Activated CD8-positive, alpha-beta memory T cell treated with anti-CD3 and anti-CD28 coated beads for 36 hours (primary cell): ENCODE data around the gene NPHP3. TPM values are rescaled to one million over a fixed set of nuclear protein-coding genes. Genes with fewer than 3 reads are reported as not detected.
"Not testable (repeated sequence)": the region's sequence is repeated elsewhere in the genome, so short reads cannot be mapped to it uniquely, and the experiment has no call there.

ENCODE experiments used
- CTCF ChIA-PET: fragments of 350-600 bp; sonication (Branson Sonifier 250); formaldehyde crosslinking; loops from one replicate; lab custom pipeline; 2021; ENCODE audit warnings: antibody characterized with exemption; lab: Charles Lee
- POLR2A ChIA-PET: fragments of 350-600 bp; sonication (Branson Sonifier 250); formaldehyde crosslinking; loops from one replicate; lab custom pipeline; 2021; ENCODE audit warnings: antibody characterized with exemption; lab: Charles Lee
- total RNA-seq, 2 experiments: library from RNA; stranded (reverse); gene quantifications; one replicate each; pipeline ENCODE4 v1.2.3, GENCODE V29; 2021

The NPHP3 gene, protein sequence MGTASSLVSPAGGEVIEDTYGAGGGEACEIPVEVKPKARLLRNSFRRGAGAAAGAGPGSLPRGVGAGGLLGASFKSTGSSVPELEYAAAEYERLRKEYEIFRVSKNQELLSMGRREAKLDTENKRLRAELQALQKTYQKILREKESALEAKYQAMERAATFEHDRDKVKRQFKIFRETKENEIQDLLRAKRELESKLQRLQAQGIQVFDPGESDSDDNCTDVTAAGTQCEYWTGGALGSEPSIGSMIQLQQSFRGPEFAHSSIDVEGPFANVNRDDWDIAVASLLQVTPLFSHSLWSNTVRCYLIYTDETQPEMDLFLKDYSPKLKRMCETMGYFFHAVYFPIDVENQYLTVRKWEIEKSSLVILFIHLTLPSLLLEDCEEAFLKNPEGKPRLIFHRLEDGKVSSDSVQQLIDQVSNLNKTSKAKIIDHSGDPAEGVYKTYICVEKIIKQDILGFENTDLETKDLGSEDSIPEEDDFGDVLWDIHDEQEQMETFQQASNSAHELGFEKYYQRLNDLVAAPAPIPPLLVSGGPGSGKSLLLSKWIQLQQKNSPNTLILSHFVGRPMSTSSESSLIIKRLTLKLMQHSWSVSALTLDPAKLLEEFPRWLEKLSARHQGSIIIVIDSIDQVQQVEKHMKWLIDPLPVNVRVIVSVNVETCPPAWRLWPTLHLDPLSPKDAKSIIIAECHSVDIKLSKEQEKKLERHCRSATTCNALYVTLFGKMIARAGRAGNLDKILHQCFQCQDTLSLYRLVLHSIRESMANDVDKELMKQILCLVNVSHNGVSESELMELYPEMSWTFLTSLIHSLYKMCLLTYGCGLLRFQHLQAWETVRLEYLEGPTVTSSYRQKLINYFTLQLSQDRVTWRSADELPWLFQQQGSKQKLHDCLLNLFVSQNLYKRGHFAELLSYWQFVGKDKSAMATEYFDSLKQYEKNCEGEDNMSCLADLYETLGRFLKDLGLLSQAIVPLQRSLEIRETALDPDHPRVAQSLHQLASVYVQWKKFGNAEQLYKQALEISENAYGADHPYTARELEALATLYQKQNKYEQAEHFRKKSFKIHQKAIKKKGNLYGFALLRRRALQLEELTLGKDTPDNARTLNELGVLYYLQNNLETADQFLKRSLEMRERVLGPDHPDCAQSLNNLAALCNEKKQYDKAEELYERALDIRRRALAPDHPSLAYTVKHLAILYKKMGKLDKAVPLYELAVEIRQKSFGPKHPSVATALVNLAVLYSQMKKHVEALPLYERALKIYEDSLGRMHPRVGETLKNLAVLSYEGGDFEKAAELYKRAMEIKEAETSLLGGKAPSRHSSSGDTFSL (N-terminal part only)
- 10 to 100 TPM; 11.6 to 12.9 TPM for total RNA-seq

DNA sequence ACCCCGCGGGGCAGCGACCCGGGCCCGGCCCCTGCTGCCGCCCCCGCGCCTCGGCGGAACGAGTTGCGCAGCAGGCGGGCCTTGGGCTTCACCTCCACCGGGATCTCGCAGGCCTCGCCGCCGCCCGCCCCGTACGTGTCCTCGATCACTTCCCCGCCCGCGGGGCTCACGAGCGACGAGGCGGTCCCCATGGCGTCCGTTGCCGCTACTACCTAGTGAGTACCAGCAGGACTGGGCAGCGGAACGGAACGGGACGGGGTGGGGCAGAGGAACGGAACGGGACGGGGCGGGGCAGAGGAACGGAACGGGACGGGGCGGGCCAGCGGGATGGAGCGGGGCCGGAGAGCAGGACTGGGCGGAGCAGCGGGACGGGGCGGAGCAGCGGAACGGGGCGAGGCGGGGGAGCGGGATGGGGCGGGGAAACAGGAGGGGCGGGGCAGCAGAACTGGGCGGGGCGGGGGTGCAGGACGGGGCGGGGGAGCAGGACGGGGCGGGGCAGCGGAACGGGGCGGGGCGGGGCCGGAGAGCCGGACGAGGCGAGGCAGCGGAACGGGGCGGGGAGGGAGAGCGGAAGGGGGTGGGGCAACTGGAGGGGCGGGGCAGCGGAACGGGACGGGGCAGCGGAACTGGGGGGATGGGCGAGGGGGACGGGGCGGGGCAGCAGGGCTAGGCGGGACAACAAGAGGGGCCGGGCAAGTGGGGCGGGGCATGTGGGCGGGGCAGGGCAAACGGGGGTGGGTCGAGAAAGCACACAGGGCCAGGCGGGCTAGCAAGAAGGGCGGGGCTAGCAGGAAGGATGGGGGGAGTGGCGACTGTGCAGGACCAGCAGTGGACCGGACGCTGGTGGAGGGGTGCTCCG, at the start of gene NPHP3:
Gene NPHP3 (minus strand): TSS at position 245 of the 859 bp plus-strand sequence. CDS start 54 bp downstream, at position 191.
- CTCF ChIA-PET: no interaction called here
- POLR2A ChIA-PET: no interaction called here

DNA sequence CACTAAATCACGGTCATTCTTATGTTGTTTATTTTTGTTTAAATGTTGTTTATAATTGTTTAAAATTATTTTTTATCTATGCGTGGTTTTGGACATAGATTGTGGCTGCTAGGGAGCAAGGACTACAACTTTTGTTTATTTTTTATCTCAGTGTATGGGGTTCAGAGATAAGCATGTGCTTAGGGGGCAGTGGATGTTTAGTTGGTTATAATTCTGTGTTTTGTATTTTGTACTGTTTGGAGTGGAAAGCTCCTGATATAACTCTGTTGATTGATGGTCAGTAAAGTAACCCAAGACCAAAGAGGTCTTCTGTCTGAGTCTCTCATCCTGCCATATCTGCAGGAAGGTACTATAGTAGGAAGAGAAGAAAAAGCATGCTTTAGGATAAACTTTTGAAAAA, 36.5 kb upstream of the NPHP3 start:
- ChIA-PET POLR2A (no interaction called here), CTCF (no interaction called here)

DNA sequence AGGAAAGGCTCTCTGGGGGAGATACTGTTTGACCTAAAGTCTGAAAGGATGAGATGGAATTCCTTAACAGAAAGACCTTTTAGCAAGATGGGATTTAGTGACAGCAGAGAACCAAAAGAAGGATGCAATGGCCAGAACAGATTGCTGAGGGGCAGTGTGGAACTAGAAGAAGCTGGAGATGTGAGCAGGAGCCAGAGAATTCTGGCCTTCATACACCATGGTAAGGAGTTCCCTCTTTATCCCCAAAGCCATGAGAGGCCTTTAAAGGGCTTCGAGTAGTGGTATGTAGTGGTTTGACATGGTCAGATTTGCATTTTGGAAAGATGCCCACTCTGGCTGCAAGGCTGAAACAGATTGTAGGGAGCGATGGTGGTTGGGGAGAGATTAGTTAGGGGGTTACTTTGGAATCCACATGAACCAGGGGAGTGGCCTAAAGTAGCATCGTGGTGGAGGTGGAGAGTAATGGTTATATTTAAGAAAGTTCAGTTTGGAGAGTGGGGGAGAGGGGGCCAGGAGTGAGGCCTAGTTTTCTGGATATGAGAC, 34.0 kb upstream of the NPHP3 start:
- CTCF ChIA-PET: no interaction called here

DNA sequence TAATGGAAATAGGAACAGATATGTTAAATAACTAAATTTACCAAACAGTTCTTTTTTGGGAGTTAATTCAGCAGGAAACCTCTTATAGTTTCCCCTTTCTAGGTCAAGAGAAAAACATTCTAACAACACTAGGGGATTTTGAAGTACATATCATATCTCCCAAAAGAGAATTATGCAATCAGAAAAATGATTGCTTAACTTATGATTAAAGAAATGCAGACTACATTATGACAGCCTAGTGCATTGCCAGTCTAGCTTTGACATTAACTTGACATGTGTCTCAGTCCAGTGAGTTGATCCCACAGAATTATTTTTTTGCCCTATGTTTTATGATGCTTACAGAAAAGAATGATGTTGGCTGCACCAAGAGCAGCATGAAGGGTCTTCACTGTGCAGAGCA, 31.7 kb upstream of the NPHP3 start:
- CTCF ChIA-PET: no interaction called here
- POLR2A ChIA-PET: no interaction called here

More for the DNA sequence above, 34.0 kb upstream of the NPHP3 start:
- POLR2A ChIA-PET: no interaction called here

DNA sequence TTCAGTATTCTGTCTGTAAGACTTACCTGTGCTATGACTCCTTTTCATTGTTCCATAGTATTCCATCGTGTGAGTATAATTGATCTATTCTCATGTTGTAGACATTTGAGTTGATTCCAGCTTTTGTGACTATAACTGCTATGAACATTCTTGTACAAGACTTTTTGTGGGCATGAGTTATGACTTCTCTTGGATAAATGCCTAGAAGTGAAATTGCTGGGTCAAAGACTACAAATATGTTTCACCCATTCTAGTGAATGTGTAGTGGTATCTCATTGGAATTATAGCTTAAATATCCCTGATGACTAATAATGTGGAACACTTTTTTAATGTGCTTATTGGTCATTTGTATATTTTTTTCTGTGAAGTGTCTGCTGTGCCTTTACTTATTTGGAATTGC, 27.6 kb upstream of the NPHP3 start:
- POLR2A ChIA-PET: no interaction called here
- CTCF ChIA-PET: no interaction called here

DNA sequence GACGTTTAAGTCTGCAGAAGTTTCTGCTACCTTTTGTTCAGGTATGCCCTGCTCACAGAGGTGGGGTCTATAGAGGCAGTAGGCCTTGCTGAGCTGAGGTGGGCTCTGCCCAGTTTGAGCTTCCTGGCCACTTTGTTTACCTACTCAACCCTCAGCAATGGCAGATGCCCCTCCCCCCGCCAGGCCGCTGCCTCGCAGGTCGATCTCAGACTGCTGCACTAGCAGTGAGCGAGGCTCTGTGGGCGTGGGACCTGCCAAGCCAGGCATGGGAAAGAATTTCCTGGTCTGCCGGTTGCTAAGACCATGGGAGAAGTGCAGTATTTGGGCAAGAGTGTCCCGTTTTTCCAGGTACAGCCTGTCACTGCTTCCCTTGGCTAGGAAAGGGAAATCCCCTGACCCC, 24.5 kb upstream of the NPHP3 start:
- POLR2A ChIA-PET, CTCF ChIA-PET: not testable (repeated sequence)

DNA sequence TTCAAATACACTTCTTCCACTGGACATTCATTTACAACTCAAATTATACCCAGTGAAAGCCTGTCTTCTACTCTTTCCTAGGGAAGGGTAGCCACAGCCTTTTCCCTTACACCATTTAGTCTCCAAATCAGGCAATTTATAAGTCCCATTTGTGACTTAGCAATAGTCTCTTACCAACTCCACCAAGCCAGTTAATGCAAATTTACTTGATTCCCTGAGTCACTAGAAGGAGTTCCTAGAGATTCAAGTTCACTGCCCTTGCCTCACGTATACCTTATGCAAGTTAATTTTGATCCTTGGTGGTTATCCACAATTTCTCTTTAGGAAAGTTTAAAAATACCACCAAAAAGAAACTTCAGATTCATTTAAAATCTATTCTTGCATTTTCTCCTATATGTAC, 16.1 kb upstream of the NPHP3 start:
- CTCF ChIA-PET: interaction anchor here (1.3 kb wide), 1 partner anchor 12 kb away, joined by 3 read pairs; no protein-coding TSS in a partner anchor

DNA sequence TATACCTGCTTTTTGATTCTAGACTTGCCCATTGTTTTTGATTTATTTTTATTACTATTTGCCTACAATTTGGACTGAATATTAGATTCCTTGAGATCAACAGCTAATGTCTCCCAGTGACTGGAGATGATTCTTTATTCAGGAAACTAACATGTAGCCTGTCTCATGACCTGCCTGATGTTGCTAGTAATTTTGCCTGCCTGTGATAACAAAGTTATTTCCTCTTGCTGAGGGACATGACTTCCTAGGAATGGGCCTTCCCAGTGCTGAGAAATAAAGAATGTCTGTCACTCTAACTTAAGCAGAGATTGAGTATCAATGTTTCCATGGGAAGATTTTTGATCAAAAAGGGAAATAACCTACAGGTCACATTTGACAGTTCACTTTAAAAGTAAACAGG, 13.4 kb upstream of the NPHP3 start:
- POLR2A ChIA-PET: no interaction called here
- CTCF ChIA-PET: no interaction called here

More for the DNA sequence above, 16.1 kb upstream of the NPHP3 start:
- POLR2A ChIA-PET: no interaction called here

DNA sequence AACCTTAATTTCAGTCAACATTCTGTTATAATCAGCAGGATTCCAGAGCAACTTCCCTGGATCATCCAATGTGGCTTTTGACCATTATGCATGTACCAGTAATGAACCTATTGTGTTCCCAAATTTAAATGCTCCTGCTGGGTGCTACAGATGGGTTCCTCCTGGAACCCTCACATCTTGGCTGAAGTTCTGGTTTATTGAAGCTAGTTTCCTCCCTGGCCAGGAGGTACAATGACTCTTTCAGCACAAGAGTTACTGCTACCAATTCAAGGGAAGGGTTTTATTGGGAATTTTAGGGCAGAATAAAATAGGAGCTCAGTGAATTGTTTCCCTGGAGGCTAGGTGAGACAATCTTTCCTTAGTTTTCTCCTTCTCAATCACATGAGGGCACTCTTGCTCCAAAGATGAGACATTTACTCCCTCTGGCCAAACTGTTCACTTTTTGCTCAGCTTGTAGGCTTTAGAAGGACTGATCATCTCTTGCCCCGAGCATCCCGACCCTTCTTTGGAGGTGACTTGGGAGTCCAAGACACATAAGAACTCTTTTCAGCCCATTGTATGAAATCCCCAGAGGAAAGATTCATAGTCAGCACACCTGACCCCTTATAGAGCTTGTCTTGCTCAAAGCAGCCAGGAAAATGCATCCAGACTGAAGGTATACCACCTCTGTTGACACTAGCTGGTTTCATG, 8.8 kb upstream of the NPHP3 start:
- ChIA-PET CTCF (interaction anchor here (0.6 to 1.6 kb wide), 3 partner anchors 692 to 1103 kb away, joined by 3 to 4 read pairs (median 4); no protein-coding TSS in a partner anchor), POLR2A (no interaction called here)

DNA sequence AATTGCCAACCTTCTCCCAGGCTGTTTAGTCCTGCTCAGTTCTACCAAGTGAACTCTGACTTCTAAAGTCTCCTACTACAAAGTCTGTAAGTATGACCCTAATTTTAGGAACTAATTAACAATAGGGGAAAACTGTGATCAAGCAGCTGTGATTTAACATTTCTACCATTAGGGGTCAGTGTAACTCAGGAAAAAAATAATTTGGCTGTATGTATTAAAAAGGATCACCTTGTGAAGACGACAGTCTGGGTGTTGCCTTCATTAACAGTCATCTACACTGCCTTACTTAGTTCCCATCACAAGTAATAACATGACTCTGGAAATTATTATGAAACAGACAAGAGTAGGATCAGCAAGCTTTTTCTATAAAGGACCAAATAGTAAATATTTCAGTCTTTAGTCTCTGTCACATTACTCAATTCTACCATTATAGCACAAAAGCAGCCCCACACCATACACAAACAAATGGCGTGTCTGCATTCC, 4.2 kb upstream of the NPHP3 start:
- ChIA-PET CTCF (interaction anchor here (1.0 to 1.5 kb wide), 4 partner anchors 12 to 698 kb away, joined by 3 to 7 read pairs (median 3); no protein-coding TSS in a partner anchor), POLR2A (no interaction called here)

DNA sequence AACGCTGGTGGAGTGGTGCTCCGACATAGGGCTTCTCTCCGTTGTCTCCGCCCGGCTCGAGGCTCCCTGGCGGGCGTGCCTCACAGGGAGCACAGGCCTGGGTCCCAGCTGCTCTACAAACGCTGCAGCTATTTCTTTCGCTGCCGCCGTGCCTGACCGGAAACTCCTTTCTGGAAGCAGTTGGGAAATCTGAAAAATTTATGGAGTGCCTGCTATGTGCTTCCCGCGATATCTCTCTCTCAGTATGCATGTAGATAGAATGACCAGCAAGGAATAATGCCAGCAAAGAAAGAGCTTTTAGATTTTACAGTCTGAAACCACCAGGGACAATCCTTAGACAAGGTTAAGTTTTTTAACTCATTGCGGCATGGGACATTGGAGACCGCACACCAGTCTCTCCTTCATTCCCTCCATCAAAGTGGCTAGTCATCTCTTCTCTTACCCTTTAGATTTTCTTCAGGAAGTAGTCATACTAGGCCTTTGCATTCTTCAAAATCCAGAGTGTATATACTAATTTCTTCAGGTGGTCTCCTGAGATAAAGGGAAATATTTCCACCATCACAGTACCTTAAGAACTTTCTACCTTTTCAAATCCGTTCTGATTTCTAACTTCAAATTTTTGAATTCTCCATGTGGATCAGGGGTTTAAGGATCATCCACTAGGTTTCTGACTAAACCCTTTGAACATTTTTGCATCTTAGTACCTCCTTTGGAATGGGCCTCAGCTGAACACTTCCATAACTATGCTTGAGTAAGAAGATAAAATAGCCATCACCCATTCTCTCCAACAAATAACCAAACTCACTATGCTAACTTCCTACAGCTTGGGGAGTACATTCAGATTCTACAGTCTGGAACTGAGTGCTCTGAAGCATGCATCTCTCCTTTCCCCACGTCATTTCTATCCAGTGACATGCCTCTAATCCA, 1.1 kb upstream of the NPHP3 start:
- POLR2A ChIA-PET: no interaction called here
- CTCF ChIA-PET: no interaction called here

DNA sequence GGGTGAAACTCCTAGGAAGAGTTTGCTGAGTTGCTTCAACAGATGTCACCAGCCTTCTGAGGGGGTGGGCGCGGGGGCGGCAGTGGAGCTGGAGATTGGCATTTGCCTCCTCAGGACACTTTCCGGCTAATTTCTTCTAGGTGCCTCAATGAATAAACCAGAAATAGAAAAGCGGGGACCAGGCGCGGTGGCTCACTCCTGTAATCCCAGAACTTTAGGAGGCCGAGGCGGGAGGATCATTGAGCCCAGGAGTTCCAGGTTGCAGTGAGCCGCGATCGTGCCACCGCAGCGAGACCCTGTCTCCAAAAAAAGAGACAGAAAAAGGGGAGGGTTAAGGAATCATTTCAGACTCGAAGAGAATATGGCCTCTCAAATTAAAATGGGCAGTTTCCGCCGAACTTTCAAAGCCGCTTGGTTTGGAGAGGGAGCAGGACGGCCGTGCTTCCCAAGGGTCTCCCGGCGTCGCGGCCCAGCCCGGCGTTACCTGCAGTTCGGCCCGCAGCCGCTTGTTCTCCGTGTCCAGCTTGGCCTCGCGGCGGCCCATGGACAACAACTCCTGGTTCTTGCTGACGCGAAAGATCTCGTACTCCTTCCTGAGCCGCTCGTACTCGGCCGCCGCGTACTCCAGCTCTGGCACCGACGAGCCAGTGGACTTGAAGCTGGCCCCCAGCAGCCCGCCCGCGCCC, 587 bp downstream of the NPHP3 start:
- POLR2A ChIA-PET: no interaction called here
- CTCF ChIA-PET: no interaction called here

DNA sequence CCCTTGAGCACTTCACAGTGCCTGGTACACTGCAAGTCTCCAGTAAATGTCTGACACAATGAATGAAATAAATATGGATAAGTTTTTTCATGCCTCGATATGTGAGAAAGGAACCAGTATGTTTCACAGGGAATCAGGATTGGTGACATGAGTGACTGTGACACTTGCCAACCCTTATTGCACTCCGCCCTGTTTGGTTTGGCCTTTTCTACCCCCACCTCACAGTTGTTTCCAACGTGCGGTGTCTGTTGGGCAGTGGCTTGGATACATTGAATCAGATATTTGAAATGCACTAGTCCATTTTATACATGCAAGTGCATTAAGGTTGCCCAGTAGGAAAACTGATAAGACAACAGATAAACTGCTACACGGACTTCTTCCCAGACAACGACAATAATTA, 2.0 kb downstream of the NPHP3 start:
- POLR2A ChIA-PET: no interaction called here
- CTCF ChIA-PET: no interaction called here

DNA sequence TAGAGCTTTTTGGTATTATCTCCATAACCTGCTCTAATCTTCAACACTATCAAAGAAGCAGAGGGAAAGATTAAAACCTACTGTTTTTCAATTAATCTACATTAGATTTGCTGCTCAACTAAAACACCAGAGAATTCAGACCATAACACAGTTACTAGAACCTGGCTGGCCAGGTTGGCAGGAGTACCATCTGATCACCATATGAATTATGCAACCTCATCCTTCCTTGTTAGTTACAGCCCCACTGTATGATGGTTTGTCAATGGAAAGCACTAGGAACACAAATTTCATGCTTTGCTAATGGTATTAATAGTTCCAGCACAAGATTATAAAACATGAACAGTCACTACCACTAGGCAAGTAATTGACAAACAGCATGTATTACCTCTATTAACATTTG, 5.8 kb downstream of the NPHP3 start:
- ChIA-PET POLR2A (no interaction called here), CTCF (no interaction called here)

DNA sequence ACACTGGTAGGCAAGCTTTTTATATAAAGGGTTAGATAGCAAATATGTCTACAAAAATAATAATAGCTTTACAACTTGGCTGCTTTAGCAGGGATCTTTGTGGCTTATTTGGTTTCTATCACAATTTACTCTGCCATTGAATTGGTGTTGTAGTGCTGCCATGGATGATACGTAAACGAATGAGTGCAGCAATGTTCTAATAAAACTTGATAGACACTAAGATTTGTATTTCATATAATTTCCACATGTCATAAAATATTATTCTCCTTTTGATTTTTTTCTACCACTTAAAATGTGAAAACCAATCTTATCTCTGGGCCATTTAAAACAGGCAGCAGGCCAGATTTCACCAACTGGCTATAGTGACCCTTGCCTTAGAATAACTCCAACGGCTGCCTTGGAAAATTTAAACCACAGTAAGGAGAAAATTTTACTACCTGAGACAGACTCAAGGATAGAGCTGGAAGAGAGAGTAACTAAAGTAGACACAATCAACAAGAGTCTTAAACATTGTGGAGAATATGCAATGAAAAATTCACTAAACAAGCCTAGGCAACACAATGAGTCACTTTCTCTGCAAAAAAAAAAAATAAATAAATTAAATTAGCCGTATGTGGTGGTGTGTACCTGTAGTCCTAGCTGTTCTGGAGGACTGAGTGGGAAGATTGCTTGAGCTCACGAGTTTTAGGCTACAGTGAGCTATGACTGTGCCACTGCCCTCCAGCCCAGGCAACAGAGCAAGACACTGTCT, 8.1 kb downstream of the NPHP3 start:
- POLR2A ChIA-PET: no interaction called here
- CTCF ChIA-PET: no interaction called here
